Osteocyte (in vitro differentiated cells): ENCODE results near the gene HAGHL. TPM values are rescaled to one million over a fixed set of nuclear protein-coding genes. Genes with fewer than 3 reads are reported as not detected.
"Not testable (repeated sequence)": the region's sequence is repeated elsewhere in the genome, so short reads cannot be mapped to it uniquely, and the experiment has no call there.

Experiments used
- DNase-seq: peaks from one replicate; pipeline ENCODE4 v3.0.0; 2021; ENCODE audit warnings: mixed read lengths; ENCODE audit not compliant: unreplicated experiment; ENCODE audit errors: extremely low spot score
- H3K27ac Mint-ChIP-seq: one replicate; pipeline ENCODE4 v1.8.0; 2021; ENCODE audit warnings: mild to moderate bottlenecking, mixed read lengths; ENCODE audit not compliant: unreplicated experiment
- H3K27me3 Mint-ChIP-seq: one replicate; pipeline ENCODE4 v1.8.0; 2021; ENCODE audit warnings: mixed read lengths; ENCODE audit not compliant: unreplicated experiment
- H3K36me3 Mint-ChIP-seq: one replicate; pipeline ENCODE4 v1.8.0; 2021; ENCODE audit warnings: mixed read lengths; ENCODE audit not compliant: unreplicated experiment
- H3K4me1 Mint-ChIP-seq: one replicate; pipeline ENCODE4 v1.8.0; 2021; ENCODE audit warnings: mixed read lengths; ENCODE audit not compliant: unreplicated experiment
- H3K4me3 Mint-ChIP-seq: one replicate; pipeline ENCODE4 v1.8.0; 2021; ENCODE audit warnings: mild to moderate bottlenecking, moderate library complexity, mixed read lengths; ENCODE audit not compliant: unreplicated experiment
- H3K9me3 Mint-ChIP-seq: one replicate; pipeline ENCODE4 v1.8.0; 2021; ENCODE audit warnings: mixed read lengths; ENCODE audit not compliant: unreplicated experiment
- total RNA-seq: library from RNA; stranded (reverse); gene quantifications from 2 replicates; pipeline ENCODE4 v1.2.1, GENCODE V29; 2021
- TF ChIP-seq, protein P1 (sequence below): fragments of 200-600 bp; sonication (generic); IDR thresholded peaks from 2 replicates; pipeline ENCODE4 v1.5.0; 2021; ENCODE audit warnings: antibody characterized with exemption, mild to moderate bottlenecking, moderate library complexity

The HAGHL gene
- total RNA-seq, 1 donor from 2014 or later: 17.3 TPM

DNA sequence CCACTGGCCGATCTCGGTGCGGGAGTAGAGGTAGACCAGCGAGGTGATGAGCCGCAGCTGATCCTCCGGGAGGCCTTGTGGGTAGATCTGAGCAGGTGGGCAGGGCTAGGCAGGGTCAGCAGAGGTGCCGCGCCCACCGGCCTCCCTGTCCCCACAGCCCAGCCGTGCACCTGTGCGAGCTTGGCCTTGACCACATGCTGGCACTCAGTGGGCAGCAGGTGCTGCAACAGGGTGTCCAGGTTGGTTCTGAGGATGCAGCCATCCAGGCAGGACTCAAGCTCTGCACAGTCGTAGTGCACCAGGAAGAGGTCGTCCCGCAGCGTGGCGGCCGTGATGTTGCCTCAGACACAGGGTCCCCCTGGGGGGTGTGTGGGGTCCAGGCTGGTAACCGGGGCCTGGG, 46.1 kb downstream of the HAGHL start:
- no peak overlapping the region for H3K4me3 Mint-ChIP-seq
- no peak for DNase-seq
- no peak overlapping the region for H3K27ac Mint-ChIP-seq
- TF ChIP-seq, protein P1, sequence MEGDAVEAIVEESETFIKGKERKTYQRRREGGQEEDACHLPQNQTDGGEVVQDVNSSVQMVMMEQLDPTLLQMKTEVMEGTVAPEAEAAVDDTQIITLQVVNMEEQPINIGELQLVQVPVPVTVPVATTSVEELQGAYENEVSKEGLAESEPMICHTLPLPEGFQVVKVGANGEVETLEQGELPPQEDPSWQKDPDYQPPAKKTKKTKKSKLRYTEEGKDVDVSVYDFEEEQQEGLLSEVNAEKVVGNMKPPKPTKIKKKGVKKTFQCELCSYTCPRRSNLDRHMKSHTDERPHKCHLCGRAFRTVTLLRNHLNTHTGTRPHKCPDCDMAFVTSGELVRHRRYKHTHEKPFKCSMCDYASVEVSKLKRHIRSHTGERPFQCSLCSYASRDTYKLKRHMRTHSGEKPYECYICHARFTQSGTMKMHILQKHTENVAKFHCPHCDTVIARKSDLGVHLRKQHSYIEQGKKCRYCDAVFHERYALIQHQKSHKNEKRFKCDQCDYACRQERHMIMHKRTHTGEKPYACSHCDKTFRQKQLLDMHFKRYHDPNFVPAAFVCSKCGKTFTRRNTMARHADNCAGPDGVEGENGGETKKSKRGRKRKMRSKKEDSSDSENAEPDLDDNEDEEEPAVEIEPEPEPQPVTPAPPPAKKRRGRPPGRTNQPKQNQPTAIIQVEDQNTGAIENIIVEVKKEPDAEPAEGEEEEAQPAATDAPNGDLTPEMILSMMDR: no peak
- H3K9me3 Mint-ChIP-seq: no peaks in the 10 kb centered on the region
- no peaks in the 10 kb centered on the region for H3K36me3 Mint-ChIP-seq
- no peaks in the 10 kb centered on the region for H3K27me3 Mint-ChIP-seq
- peaks cover 4% of the 10 kb centered on the region for H3K4me1 Mint-ChIP-seq

DNA sequence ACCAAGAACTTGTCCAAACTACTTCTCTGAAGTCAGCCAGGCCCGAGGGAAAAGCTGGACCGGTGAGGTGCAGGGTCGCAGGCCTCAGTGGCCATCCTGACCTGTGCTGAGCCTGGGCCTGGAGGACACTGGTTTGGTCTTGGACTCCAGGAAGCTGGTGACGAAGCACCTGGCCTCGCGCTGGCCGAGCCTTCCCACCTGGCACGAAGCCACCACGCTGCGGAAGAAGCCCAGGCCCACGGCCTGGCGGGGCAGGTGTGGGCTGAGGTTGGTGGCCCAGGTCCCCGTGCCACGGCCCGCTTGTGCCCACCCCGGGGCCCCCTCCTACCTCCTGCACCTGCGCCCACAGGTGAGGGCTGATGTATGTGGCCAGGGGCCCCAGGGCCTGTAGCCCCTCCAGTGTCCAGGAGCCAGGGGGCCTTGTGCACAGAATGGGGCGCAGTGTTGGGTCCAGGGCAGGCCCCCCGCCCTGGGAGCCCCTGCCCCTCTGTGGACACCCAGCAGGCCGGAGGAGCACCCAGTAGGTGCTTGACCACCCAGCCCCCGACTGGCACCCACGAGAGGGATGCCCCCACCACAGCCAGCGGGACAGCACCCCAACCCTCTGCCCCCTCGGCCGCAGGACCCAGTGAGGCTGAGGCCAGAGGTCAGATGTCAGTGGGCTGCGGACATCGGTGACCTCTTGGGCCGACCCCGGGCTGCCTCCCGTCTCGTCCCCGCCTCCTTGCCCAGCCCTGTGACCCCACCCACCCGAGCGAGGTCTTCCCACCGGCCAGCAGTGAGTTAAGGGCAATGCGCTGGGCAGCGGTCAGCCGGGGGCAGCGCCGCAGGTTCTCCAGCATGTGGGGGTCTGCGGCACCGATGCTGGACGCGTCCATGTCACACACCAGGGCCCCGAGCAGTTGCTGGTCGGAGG, 47.4 kb downstream of the HAGHL start:
- H3K27me3 Mint-ChIP-seq: no peaks in the 10 kb centered on the region
- no peak overlapping the region for H3K4me3 Mint-ChIP-seq
- no peak for DNase-seq
- H3K27ac Mint-ChIP-seq: no peak overlapping the region
- H3K36me3 Mint-ChIP-seq: no peaks in the 10 kb centered on the region
- peaks cover 4% of the 10 kb centered on the region for H3K4me1 Mint-ChIP-seq
- no peaks in the 10 kb centered on the region for H3K9me3 Mint-ChIP-seq
- TF ChIP-seq, protein P1: no peak

DNA sequence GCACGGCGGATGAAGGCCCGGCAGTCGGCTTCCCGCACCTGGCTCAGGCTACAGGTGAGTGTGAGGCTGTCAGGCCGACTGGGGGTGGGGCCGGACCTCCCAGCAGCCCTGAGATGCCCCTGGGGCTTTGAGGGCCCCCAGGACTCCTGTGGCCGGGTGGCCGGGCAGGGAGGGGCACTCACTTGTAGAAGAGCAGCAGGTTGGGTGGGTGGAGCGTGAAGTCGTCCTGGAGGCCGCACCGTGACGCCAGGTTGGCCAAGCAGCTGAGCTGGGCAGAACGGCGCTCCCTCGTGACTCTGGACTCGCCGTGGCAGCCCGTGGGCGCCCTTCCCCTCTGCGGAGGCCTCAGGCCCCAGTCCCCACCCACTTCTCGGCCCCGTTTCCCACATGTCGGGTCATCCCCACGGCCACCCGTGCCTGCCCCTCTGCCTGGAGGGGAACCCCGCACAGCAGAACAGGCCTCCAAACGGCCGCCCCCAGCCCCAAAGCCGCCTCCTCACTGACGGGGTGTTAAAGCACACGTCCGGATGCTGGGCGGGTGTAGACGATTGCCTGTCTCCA, 48.4 kb downstream of the HAGHL start:
- TF ChIP-seq, protein P1: no peak
- no peaks in the 10 kb centered on the region for H3K27me3 Mint-ChIP-seq
- H3K27ac Mint-ChIP-seq: no peak overlapping the region
- DNase-seq: no peak
- H3K9me3 Mint-ChIP-seq: no peaks in the 10 kb centered on the region
- H3K36me3 Mint-ChIP-seq: no peaks in the 10 kb centered on the region
- H3K4me3 Mint-ChIP-seq: no peak overlapping the region
- H3K4me1 Mint-ChIP-seq: peaks cover 4% of the 10 kb centered on the region

DNA sequence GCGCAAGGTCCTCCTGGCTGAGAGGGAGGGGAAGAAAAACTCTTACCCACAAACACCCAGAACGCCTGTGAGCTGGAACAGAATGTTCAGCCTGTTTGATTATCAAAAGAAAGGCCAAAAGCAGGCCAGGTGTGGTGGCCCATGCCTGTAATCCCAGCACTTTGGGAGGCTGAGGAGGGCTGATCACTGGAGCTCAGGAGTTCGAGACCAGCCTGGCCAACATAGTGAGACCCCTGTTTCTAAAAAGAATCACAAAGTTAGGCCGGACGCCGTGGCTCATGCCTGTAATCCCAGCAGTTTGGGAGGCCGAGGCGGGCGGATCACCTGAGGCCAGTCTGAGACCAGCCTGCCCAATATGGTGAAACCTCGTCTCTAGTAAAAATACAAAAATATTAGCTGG, 49.4 kb downstream of the HAGHL start:
- not testable (repeated sequence) for H3K27me3 Mint-ChIP-seq, DNase-seq, H3K4me3 Mint-ChIP-seq, H3K36me3 Mint-ChIP-seq, H3K9me3 Mint-ChIP-seq, H3K27ac Mint-ChIP-seq, H3K4me1 Mint-ChIP-seq

DNA sequence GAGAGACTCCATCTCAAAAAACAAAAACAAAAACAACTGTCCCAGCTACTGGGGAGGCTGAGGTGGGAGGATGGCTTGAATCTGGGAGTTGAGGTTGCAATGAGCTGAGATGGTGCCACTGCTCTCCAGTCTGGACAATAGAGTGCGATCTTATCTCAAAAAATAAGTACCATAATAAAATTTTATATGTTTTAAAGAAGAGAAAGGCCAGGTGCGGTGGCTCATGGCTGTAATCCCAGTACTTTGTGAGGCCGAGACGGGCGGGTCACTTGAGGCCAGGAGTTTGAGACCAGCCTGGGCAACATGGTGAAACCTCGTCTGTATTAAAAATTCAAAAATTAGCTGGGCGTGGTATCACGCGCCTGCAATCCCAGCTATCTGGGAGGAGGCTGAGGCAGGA, 49.9 kb downstream of the HAGHL start:
- DNase-seq: no peak
- TF ChIP-seq, protein P1: no peak
- H3K4me1 Mint-ChIP-seq: peaks cover 4% of the 10 kb centered on the region

More for the DNA sequence above, 49.9 kb downstream of the HAGHL start:
- Mint-ChIP-seq H3K9me3 (no peaks in the 10 kb centered on the region), H3K27ac (no peak overlapping the region), H3K36me3 (no peaks in the 10 kb centered on the region), H3K4me3 (no peak overlapping the region), H3K27me3 (no peaks in the 10 kb centered on the region)
